WTC11 (cell line): ENCODE data around the gene ASIC5.

Source experiments
- ESRRA ChIP-seq: sonication (generic); formaldehyde crosslinking; IDR thresholded peaks from 2 replicates; pipeline ENCODE4 v1.8.1; 2022; ENCODE audit warnings: mild to moderate bottlenecking, missing genetic modification reagents, borderline replicate concordance
- NFYB ChIP-seq: sonication (generic); formaldehyde crosslinking; conservative IDR thresholded peaks from 2 replicates; pipeline ENCODE4 v1.8.0; 2022; ENCODE audit warnings: low read depth, missing genetic modification reagents
- RELA ChIP-seq: sonication (generic); formaldehyde crosslinking; IDR thresholded peaks from 2 replicates; pipeline ENCODE4 v1.8.1; 2022; ENCODE audit warnings: missing genetic modification reagents, mild to moderate bottlenecking, borderline replicate concordance
- TF ChIP-seq, protein P1 (sequence below): sonication (generic); formaldehyde crosslinking; IDR thresholded peaks from 2 replicates; pipeline ENCODE4 v1.8.1; 2023; ENCODE audit warnings: mild to moderate bottlenecking, moderate library complexity, missing genetic modification reagents
- TF ChIP-seq, protein P2 (sequence below): fragments of 200-600 bp; IDR thresholded peaks from 2 replicates; pipeline ENCODE4 v1.8.0; 2022; ENCODE audit warnings: antibody characterized with exemption
- TF ChIP-seq, protein P3 (sequence below): sonication (generic); formaldehyde crosslinking; IDR thresholded peaks from 2 replicates; pipeline ENCODE4 v1.8.1; 2022; ENCODE audit warnings: low read depth, mild to moderate bottlenecking, moderate library complexity, missing genetic modification reagents, borderline replicate concordance

DNA sequence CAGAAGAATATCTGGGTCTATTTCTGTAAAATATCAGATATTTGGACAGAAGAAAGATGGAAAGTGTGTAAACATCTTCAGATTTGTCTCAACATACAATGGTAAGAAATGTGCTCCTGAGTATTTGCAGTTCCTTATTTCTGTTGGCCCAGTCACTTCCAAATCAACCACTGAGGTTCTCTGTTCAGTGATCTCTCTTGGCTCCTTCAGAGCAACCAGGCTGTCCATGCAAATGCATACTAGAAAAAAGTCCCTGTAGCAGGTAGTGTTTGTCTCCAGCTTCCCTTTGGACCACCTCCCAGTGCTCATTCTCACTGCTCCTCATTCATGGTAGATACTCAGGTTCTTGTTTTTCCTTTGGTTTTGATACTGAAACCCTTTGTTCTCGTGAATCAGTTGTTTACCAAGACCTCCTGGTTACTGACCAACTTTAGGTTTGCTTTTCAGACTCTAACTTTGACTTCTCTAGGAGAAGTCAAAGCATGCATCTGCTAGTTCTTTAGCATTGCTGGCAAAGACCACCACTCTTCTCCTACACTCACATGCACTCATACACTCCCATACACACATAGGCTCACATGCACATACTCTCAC lies 28.8 kb downstream of the ASIC5 start:
- TF ChIP-seq, protein P1, sequence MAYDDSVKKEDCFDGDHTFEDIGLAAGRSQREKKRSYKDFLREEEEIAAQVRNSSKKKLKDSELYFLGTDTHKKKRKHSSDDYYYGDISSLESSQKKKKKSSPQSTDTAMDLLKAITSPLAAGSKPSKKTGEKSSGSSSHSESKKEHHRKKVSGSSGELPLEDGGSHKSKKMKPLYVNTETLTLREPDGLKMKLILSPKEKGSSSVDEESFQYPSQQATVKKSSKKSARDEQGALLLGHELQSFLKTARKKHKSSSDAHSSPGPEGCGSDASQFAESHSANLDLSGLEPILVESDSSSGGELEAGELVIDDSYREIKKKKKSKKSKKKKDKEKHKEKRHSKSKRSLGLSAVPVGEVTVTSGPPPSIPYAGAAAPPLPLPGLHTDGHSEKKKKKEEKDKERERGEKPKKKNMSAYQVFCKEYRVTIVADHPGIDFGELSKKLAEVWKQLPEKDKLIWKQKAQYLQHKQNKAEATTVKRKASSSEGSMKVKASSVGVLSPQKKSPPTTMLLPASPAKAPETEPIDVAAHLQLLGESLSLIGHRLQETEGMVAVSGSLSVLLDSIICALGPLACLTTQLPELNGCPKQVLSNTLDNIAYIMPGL = no peak
- TF ChIP-seq, protein P2, sequence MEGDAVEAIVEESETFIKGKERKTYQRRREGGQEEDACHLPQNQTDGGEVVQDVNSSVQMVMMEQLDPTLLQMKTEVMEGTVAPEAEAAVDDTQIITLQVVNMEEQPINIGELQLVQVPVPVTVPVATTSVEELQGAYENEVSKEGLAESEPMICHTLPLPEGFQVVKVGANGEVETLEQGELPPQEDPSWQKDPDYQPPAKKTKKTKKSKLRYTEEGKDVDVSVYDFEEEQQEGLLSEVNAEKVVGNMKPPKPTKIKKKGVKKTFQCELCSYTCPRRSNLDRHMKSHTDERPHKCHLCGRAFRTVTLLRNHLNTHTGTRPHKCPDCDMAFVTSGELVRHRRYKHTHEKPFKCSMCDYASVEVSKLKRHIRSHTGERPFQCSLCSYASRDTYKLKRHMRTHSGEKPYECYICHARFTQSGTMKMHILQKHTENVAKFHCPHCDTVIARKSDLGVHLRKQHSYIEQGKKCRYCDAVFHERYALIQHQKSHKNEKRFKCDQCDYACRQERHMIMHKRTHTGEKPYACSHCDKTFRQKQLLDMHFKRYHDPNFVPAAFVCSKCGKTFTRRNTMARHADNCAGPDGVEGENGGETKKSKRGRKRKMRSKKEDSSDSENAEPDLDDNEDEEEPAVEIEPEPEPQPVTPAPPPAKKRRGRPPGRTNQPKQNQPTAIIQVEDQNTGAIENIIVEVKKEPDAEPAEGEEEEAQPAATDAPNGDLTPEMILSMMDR = no peak
- TF ChIP-seq NFYB = no peak
- TF ChIP-seq, protein P3, sequence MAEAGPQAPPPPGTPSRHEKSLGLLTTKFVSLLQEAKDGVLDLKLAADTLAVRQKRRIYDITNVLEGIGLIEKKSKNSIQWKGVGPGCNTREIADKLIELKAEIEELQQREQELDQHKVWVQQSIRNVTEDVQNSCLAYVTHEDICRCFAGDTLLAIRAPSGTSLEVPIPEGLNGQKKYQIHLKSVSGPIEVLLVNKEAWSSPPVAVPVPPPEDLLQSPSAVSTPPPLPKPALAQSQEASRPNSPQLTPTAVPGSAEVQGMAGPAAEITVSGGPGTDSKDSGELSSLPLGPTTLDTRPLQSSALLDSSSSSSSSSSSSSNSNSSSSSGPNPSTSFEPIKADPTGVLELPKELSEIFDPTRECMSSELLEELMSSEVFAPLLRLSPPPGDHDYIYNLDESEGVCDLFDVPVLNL = no peak
- TF ChIP-seq RELA (CRISPR knock-in tag) = no peak
- TF ChIP-seq ESRRA = no peak
